Stomach (tissue), 9 donors: ENCODE data around the gene NAGK. TPM values are rescaled to one million over a fixed set of nuclear protein-coding genes. Genes with fewer than 3 reads are reported as not detected.
"Not testable (repeated sequence)": the region's sequence is repeated elsewhere in the genome, so short reads cannot be mapped to it uniquely, and the experiment has no call there.

Experiments used
- DNase-seq, 2 donors: peaks; one replicate each; pipeline versions ENCODE4 v3.0.0 to v3.0.0-alpha.2; 2013 to 2019
- H3K27ac ChIP-seq, 5 donors: fragments of 200-600 bp in 4 of 5; sonication (generic) in 4 of 5; one replicate each; pipeline ENCODE4 v1.5.1; 2013 to 2019; ENCODE audit warnings: mild to moderate bottlenecking in 1 of 5, moderate library complexity in 1 of 5
- H3K27me3 ChIP-seq, 3 donors: fragments of 200-600 bp; sonication (generic); one replicate each; pipeline ENCODE4 v1.5.1; 2017 to 2019; ENCODE audit warnings: mixed run types in 1 of 3
- H3K36me3 ChIP-seq, 4 donors: fragments of 200-600 bp; sonication (generic); 1 replicate in 3 of 4; 2 replicates in 1 of 4; pipeline ENCODE4 v1.5.1; 2016 to 2019
- H3K4me1 ChIP-seq, 4 donors: fragments of 200-600 bp; sonication (generic); one replicate each; pipeline ENCODE4 v1.5.1; 2016 to 2019
- H3K4me3 ChIP-seq, 4 donors: fragments of 200-600 bp; sonication (generic) in 3 of 4; one replicate each; pipeline ENCODE4 v1.5.1; 2016 to 2019; ENCODE audit warnings: mild to moderate bottlenecking in 1 of 4
- H3K9me3 ChIP-seq, 4 donors: fragments of 200-600 bp; sonication (generic); one replicate each; pipeline ENCODE4 v1.5.1; 2016 to 2019
- EP300 ChIP-seq: sonication (generic); formaldehyde crosslinking; IDR thresholded peaks from one replicate; pipeline ENCODE4 v1.6.1; 2017; ENCODE audit warnings: antibody characterized with exemption
- POLR2A ChIP-seq, 4 donors: fragments of 450-650 bp; IDR thresholded peaks; one replicate each; pipeline ENCODE4 v1.6.1; 2016; ENCODE audit warnings: antibody characterized with exemption in 4 of 4, control low read depth in 2 of 4, mild to moderate bottlenecking in 1 of 4, moderate library complexity in 1 of 4
- POLR2AphosphoS5 ChIP-seq, 3 donors: sonication (generic); formaldehyde crosslinking; IDR thresholded peaks; one replicate each; pipeline ENCODE4 v1.6.1; 2016; ENCODE audit warnings: antibody characterized with exemption in 3 of 3
- WGBS, 5 donors: extraction: QIAGEN DNeasy Blood & Tissue Kit in 3 of 5; methylation state at CpG; one replicate each; pipeline versions ENCODE4 v1.1.5 to v1.1.7; 2013 to 2018; 5-methylcytosine and 5-hydroxymethylcytosine counted together
- intact Hi-C: fragments of 100-400 bp; cut with DNase I; formaldehyde crosslinking; loops from one replicate; pipeline ENCODE4 v1.15.1; 2023; ENCODE audit warnings: low total_unique reads
- polyA plus RNA-seq, 3 donors: library from polyadenylated mRNA; stranded (reverse); fragments of 200-250 nt; gene quantifications; one replicate each; pipeline ENCODE4 v1.2.3, GENCODE V29; 2013
- total RNA-seq, 5 donors: library from RNA; depleted of rRNA; stranded (reverse); fragments of >200 nt; gene quantifications; one replicate each; pipeline versions ENCODE4 v1.1.0 to v1.2.3, GENCODE V29; 2014 to 2016
- TF ChIP-seq, protein P1 (sequence below), 7 experiments: fragments of 450-650 bp in 4 of 7; fragments of 200-600 bp in 3 of 7; sonication (generic) in 3 of 7; IDR thresholded peaks; one replicate each; pipeline ENCODE4 v1.5.1; 2016 to 2019; ENCODE audit warnings: antibody characterized with exemption in 7 of 7, control low read depth in 2 of 7, mild to moderate bottlenecking in 1 of 7
- donor health status: healthy with polysubstance abuse.
- donor health status: Bipolar disorder and iron deficiency.
- donor health status: healthy.

The NAGK gene
- total and polyA plus RNA-seq, 8 donors, result 25.9 to 124 (median 91.4) TPM

GRCh38 chr2:71100195-71100964, 31.9 kb downstream of the NAGK start:
- Histone ChIP-seq H3K36me3 (no peaks in the 10 kb centered on the region), H3K4me3 (no peak overlapping the region), H3K27ac (no peak overlapping the region), H3K27me3 (no peaks in the 10 kb centered on the region), H3K9me3 (no peaks in the 10 kb centered on the region), H3K4me1 (no peaks in the 10 kb centered on the region)
- DNase-seq, result peak; percentile 73 to 74
- intact Hi-C loops, result no loop called here
- TF ChIP-seq POLR2AphosphoS5 (IDR thresholded peaks at IDR 0.05) (no peak), POLR2A (IDR thresholded peaks at IDR 0.05) (no peak)
- TF ChIP-seq, protein P1, sequence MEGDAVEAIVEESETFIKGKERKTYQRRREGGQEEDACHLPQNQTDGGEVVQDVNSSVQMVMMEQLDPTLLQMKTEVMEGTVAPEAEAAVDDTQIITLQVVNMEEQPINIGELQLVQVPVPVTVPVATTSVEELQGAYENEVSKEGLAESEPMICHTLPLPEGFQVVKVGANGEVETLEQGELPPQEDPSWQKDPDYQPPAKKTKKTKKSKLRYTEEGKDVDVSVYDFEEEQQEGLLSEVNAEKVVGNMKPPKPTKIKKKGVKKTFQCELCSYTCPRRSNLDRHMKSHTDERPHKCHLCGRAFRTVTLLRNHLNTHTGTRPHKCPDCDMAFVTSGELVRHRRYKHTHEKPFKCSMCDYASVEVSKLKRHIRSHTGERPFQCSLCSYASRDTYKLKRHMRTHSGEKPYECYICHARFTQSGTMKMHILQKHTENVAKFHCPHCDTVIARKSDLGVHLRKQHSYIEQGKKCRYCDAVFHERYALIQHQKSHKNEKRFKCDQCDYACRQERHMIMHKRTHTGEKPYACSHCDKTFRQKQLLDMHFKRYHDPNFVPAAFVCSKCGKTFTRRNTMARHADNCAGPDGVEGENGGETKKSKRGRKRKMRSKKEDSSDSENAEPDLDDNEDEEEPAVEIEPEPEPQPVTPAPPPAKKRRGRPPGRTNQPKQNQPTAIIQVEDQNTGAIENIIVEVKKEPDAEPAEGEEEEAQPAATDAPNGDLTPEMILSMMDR (IDR thresholded peaks at IDR 0.05), result peak in 5 of 7 experiments; percentile 47 to 70 (median 62)
- WGBS, 5 donors, result 3 to 16% (median 4%) methylated on average over 3 of the region's 3 CpGs

DNA sequence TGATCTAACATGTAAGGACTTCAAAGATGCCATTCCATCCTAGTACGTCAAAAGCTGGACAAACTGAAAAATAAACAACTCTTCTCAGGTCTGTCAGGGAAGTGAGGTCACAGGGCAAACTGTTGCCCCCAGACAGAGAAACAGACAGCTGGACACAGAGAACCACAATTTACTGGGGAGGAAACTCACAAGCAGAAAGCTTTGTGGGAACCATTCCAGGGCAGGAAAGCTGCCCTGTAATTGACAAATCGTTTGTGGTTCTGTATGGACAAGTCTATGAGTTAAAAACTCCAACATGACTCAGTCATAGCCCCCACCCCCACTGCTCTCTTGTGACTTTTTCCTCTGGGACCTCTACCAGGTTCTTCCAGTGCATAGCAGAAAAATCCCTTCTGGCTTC, 33.2 kb downstream of the NAGK start:
- 33 to 51% (median 46%) methylated on average over 2 of the region's 2 CpGs for WGBS, 5 donors
- H3K4me1 ChIP-seq, result no peaks in the 10 kb centered on the region
- no peaks in the 10 kb centered on the region for H3K9me3 ChIP-seq
- no peak overlapping the region for H3K4me3 ChIP-seq
- intact Hi-C loops, result no loop called here
- H3K36me3 ChIP-seq, result no peaks in the 10 kb centered on the region
- DNase-seq, result no peak
- no peaks in the 10 kb centered on the region for H3K27me3 ChIP-seq
- no peak for TF ChIP-seq POLR2AphosphoS5 (IDR thresholded peaks at IDR 0.05)
- TF ChIP-seq POLR2A (IDR thresholded peaks at IDR 0.05), result no peak
- TF ChIP-seq, protein P1 (IDR thresholded peaks at IDR 0.05), result no peak
- TF ChIP-seq EP300, result no peak
- H3K27ac ChIP-seq, result no peak overlapping the region

- Histone ChIP-seq H3K4me1 (no peaks in the 10 kb centered on the region), H3K36me3 (peaks cover 0 to 4% (median 0%) of the 10 kb centered on the region in 4 donors), H3K27me3 (no peaks in the 10 kb centered on the region), H3K27ac (no peak overlapping the region), H3K4me3 (no peak overlapping the region), H3K9me3 (no peaks in the 10 kb centered on the region)
- TF ChIP-seq EP300 (no peak), POLR2A (IDR thresholded peaks at IDR 0.05) (no peak)
- 57 to 71% (median 67%) methylated on average over 6 of the region's 6 CpGs for WGBS, 5 donors
- intact Hi-C loops, result no loop called here
- DNase-seq, result no peak
Measured at GRCh38 chr2:71102981-71103681, 34.7 kb downstream of the NAGK start.

DNA sequence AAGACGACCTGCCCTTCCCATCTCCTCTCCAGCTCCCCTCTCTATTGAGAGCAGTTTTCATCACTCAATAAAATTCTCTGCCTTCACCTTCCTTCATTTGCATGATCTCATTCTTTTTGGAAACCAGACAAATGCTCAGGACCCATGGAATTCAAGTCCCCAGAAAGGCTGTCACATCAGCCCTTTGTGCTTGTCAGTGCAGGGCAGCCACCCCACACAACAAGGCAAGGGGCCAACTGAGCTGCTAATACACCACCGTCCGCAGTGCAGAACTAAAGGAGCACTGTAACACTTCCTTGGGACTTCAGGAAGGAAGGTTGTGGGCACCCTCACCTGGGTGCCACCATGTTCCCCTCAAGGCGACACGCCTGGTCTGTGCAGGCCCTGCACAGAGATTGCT, 35.4 kb downstream of the NAGK start:
- DNase-seq, result no peak
- WGBS, 5 donors, result 93 to 97% (median 94%) methylated on average over 5 of the region's 5 CpGs
- intact Hi-C loops, result no loop called here
- Histone ChIP-seq H3K27ac (no peak overlapping the region), H3K4me3 (no peak overlapping the region), H3K27me3 (no peaks in the 10 kb centered on the region), H3K36me3 (peaks cover 0 to 11% (median 4%) of the 10 kb centered on the region in 4 donors), H3K4me1 (no peaks in the 10 kb centered on the region), H3K9me3 (no peaks in the 10 kb centered on the region)
- TF ChIP-seq POLR2AphosphoS5 (IDR thresholded peaks at IDR 0.05) (no peak), EP300 (no peak), POLR2A (IDR thresholded peaks at IDR 0.05) (no peak)
- TF ChIP-seq, protein P1 (IDR thresholded peaks at IDR 0.05), result no peak

DNA sequence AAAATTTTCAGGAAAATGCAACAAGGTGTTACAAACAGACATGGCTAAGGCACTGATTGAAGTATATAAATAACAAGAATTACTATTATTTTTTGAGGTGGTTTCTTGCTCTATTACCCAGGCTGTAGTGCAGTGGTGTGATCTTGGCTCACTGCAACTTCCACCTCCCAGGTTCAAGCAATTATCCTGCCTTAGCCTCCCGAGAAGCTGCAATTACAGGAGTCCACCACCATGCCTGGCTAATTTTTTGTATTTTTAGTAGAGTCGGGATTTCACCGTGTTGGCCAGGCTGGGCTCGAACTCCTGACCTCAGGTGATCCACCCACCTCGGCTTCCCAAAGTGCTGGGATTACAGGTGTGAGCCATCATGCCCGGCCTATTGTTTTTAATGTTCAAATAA, 38.0 kb downstream of the NAGK start:
- H3K4me3 ChIP-seq, H3K27me3 ChIP-seq, DNase-seq, H3K27ac ChIP-seq, intact Hi-C loops, H3K4me1 ChIP-seq, H3K9me3 ChIP-seq: not testable (repeated sequence)
- H3K36me3 ChIP-seq, result peaks cover 0 to 35% (median 21%) of the 10 kb centered on the region in 4 donors
- WGBS, 5 donors, result 34 to 69% (median 62%) methylated on average over 6 of the region's 6 CpGs
